NCI-H2227 (cell line): ENCODE data around the gene ZNF107.
A peak's percentile ranks its signal among the peaks of the same experiment; 100 is the strongest.

Experiments
- DNase-seq: peaks from one replicate; lab custom pipeline; 2025; ENCODE audit not compliant: unreplicated experiment; lab: John Stamatoyannopoulos, UW

Gene ZNF107

DNA sequence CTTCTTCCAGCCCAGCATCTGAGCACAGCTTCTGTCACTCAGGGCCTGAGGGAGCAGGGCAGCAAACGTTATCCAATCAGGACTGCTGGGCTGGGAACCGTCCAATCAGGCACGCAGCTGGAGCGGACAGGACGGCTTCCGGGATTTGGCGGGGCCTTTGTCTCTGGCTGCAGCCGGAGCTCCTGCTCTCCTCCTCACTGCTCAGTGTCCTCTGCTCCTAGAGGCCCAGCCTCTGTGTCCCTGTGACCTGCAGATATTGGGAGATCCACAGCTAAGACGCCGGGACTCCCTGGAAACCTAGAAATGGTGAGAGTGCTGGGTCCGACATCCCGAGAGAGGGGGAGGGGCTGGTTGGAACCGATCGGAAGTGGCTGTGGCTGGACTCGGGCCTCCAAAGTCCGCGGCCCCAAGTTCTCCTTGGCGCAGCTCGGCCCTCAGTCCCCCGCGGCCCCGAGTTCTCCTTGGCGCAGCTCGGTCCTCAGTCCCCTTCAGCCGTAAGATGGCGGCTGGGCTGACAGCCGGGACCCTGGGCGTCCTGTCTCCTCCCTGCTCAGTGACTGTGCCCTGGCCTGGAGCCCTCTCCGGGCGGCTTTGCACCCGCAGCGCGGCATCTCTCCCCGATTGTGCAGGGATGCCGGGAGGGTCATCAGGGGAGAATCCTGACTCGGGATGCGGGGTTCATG lies at the start of gene ZNF107:
Gene ZNF107 (plus strand): TSS at position 154 of the 683 bp plus-strand sequence. CDS start 150 bp downstream, at position 304.
- DNase-seq: peak; percentile 92

DNA sequence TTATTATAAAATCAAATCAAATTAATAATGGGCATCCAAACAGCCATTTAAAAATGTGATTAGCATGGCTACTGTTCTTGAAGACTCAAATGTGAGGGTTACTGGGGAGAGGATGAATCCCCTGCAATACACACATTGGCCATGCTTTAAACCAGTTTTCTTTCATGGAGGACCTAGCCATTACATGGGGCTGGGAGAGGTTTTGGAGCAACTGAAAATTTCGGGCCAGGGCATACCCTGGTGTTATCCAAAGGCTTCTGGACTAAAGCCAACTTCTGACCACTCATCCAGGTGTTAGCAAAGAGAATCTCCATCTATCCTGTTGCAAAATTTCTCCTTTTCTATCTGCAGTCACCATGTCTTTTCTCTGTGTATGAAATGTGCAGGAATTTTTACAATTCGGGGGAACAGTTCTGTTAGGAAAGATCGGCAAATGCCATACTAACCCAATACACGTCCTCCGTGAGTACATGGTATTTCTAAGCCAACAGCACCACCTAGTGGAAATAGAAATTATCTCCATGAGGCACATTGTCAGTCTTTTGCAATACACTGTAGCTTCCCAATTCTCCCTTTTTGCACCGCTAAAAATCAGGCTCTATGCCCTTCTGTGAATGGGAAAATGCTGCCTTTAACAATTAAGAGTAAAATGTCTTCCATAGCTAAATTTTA lies 47.0 kb upstream of the ZNF107 start:
- DNase-seq: peak; percentile 84

DNA sequence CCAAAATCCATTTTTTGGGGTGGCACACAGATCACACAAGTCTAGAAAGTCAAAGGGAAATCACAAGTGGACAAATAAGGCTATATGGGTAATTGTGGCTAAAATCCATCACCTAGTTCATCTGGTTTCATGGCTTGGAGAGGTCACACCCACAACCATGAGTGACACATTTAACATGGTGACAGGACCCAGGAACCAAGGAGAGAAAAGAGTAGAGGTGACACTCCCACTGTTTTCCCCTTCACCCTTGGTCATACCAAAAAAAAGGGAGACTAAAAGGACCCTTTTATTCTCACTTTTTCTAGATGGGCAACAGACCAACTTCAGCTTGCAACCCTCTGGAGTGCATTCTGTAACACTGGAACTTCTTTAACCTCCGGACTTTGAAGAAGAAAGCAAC lies 46.2 kb upstream of the ZNF107 start:
- no peak for DNase-seq

DNA sequence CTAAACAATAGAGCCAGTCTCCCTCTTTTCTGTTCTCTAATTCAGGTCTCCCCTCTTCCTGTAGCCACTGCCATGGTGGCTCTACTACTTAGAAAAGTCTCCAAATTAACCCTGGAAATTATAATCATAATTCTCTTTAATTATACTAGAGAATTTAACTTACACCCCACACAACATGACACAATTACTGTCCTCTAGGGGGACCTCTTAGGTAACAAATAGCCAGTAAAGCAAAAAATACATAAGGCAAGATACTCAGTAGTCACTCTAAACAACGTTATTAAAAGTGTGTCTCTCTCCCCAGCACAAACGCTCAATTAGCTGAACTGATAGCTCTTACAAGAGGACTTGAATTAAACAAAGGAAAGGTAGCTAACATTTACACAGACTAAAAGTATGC lies 44.3 kb upstream of the ZNF107 start:
- no peak for DNase-seq

DNA sequence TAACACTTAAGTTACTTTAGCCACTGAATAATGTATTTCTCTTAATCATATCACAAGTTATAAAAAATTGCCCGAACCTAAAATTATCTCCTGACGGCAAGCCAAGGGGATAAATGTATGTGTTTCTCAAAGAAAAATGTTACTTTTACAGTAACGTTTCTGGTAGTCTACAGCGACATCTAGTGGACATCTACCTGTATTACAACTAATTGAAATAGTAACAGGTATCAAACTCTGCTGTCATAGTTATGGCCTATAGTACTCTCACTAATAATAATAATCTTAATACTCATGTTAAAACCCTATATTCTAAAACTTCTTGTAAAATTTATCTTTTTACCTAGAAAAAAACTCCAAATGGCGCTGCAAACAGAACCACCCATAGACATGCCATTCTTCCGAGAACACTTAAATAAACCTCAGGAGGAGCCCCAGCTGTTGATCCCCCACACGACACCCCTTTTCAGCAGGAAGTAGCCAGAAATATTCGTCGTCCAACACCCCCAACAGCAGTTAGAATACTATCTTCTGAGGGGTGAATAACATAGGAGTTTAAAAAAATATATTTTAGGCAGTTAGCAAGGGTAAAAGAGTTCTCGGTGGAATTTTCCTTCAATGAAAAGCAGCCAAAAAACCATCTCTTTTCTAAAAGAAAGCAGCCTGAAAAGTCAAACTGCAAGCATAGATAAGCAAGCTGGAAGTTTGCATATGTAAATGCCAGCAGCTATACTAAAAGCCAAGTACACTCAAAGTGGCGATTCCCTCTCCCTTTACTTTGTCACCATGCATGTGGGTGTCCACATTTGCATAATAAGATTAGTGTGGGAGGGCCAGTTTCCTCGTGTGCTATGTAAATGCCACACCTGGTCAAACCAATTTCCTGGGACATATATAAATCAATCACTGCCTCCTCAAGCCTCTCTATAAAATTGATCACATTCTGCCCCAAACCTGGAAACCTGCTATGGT lies 40.5 kb upstream of the ZNF107 start:
- no peak for DNase-seq

DNA sequence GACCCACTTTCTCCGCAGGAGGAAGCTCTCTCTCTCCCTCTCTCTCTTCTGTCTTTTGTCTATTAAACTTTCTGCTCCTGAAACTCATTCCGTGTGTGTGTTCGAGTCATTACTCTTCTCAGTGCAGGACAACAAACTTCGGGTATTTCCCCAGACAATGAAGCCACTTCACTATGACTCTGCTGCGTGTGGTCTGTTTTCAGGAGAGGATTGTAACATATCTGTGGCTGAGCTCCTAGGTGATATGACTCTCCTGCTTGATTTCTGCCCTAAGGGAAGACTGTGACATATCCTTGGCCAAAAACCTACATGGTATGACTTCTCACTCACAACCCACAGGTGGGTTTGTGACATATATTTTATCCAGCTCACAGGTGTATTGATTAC lies 39.9 kb upstream of the ZNF107 start:
- no peak for DNase-seq

DNA sequence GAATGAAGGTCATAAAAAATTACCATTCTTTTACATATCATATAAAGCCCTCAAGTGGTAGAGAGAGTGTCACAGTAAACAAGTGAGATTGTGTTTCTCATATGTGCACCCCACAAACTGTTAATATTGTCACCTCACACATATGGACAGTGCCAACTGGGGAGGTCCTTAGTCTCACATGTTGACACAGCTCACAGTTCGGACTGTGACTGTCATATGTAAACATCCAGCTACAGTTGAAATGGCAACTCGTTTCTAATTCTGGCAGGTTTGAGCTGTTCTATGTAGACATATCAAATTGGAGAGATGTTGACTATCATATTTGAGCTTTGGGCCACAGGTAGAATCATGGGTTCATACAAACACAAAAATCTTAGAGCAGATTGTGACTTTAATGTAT lies 39.4 kb upstream of the ZNF107 start:
- no peak for DNase-seq

DNA sequence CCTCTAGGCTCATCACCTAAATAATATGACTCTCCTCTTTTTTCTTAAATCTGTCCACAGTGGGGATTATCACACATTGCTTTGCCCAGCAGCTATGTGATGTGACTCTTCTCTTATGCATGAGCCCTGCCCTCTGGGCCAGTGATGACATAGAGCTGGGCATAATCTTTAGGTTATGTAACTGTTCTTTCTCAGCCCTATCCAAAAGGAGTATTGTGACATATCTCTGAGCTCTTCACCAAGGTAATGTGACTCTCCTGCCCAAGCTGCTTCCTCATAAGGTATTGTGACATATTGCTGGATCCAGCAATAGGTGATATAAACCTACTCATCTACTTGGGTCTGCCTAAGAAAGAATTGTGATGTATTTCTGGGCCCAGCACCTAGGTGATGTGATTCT lies 37.7 kb upstream of the ZNF107 start:
- DNase-seq: no peak

DNA sequence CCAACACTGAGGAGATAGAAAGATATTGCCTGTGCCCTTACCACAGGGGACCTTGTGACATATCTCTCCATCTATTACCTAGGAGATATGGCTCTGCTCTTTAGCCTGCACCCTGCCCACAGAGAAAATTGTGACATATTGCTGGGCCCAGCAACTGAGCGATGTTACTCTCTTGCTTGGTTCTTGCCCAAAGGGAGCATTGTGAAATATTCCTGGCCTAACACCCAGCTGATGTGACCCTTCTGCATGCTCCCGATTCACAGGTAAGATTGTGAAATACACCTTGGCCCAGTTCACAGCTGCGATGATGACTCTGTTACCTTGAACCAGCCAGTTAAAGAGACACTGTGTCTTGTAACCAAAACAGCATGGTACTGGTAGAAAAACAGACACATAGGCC lies 37.2 kb upstream of the ZNF107 start:
- DNase-seq: no peak

DNA sequence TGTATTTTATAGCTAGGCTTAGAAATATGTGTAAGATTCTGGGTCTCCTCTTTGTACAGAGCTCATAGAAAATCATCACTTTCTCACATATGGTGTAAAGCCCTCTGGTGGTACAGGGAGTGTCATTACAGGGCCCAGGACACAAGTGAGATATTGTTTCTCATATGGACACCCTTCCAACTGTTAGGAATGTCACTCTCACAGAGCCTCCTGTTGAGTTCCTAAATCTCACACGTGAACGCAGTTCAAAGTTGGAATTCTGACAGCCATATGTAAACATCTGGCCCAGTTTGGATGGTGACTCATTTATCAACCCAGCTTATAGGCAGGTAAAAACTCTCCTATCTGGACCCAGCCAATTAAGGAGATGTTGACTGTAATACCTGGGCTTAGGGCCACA lies 35.4 kb upstream of the ZNF107 start:
- peak; percentile 54 for DNase-seq

DNA sequence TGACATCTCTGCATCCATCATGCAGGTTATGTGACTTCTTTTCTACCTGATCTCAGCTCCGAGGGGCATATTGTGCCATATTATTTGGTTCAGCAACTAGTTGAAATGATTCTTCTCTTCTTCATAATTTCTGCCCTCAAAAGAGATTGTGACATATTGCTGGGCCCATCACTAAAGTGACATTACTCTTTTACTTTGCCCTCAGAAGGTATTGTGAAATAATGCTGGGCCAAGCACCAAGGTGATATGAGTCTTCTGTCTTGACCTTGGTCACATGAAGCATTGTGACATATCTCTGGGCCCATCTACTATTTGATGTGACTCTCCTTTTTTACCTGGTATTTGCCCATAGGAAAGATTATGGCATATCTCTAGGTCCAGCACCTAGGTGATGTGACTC lies 33.9 kb upstream of the ZNF107 start:
- no peak for DNase-seq

DNA sequence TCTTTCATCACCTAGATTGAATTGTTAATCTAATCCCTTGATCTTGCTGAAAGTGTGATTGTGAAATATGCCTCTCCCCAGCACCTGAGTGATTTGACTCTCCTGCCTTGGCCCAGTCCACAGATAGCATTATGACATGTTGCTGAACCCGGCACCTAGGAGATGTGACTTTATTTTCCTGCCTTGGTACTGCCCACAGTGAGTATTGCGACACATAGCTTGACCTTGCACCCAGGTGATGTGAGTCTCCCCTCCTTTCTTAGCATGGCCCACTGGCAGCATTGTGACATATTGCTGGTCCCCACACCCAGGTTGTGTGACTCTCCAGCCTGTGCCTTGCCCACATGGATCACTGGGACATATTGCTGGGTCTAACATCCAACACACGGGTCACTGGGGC lies 32.5 kb upstream of the ZNF107 start:
- no peak for DNase-seq

DNA sequence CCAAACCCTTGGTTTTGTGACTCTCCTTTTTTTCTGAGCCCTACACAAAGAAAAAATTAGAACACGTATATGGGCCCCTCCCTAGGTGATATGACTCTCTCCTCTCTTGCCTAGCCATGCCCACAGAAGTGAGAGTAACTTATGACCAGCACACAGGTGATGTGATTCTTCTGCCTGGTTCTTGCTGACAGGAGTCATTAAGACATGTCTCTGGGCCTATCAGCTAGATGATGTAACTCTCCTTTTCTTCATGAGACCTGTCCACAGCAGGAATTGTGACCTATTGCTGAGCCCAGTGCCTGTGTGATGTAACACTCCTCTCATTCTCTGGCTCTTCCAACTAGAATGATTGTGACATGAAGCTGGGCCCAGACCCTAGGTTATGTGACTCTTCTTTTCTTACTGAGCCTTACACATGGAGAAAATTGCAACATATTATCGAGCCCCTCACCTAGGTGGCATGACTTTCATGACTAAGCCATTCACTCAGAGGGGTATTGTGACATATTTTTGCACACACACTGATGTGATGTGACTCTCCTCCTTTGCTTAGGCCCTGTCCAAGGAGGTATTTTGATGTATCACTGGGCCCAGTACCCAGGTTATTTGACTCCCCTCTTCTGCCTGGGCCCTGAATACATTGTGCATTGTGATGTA lies 31.4 kb upstream of the ZNF107 start:
- DNase-seq: no peak

DNA sequence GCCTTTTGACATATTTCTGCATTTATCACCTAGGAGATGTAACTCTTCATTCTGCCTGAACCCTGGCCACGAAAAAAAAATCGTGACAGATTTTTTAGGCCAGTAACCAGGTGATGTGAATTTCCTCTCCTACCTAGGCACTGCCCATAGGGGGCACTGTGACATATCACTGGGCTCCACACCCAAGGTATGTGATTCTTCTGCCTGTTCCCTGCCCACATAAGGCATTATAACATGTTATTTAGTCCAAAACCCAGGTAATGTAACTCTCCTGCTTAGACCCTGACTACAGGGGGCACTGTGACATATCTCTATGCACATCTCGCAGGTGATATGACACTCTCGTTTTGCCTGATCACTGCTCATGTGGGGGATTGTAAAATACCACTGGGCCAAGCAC lies 29.5 kb upstream of the ZNF107 start:
- no peak for DNase-seq

DNA sequence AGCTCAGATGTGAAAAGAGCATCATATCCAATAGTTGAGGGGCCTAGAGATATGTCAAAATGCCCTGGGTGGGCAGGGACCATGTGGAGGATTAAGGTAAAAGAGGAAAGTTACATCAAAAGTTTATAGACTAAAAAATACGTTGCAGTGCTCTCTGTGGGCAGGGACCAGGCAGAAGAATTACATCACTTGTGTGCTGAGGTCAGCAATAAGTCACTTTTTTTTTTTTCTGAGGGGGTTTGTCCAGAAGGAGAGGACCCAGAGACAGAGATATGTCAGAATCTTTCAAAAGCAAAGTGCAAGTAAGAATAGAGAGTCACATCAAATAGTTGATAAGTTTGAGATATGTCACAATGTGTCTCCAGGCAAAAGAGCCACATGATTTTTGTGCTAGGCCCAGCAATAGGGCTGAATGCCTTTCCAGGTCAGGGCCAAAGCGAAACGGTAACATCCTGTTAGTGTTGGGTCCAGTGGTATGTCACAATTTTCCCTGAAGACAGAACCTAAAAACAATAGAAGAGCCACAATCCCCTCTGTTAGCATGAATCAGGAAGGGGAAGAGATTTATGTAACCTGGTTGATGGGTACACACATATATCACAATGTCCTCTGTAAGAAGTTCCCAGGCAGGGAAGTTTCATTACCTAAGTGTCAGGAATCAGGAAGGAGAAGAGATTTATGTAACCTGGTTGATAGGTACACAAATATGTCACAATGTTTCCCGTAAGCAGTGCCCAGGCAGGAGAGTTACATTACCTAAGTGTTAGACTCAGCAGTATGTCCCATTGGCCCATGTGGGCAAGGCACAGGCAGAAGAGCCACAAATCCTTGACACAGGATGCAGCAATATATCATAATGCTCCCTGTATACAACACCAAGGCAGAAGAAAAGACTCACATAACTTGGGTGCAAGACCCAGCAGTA lies 28.1 kb upstream of the ZNF107 start:
- no peak for DNase-seq

DNA sequence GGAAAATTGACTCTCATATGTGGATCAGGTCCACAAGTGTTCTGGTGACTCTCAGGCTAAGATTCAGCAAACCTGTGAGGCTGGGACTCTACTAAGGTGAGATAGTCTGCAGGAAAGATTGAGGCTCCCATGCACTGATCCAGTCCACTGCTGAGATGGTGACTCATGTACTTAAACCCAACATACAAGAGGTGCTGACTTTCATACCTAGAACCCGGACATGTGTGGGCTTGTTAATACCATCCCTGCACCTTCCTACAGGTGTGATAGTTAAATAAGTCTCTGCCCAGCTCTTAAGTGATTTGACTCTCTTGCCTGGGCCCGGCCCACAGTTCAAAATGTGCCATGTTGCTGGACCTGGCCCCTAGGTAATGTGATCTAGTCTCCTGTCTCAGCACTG lies 27.1 kb upstream of the ZNF107 start:
- DNase-seq: no peak

DNA sequence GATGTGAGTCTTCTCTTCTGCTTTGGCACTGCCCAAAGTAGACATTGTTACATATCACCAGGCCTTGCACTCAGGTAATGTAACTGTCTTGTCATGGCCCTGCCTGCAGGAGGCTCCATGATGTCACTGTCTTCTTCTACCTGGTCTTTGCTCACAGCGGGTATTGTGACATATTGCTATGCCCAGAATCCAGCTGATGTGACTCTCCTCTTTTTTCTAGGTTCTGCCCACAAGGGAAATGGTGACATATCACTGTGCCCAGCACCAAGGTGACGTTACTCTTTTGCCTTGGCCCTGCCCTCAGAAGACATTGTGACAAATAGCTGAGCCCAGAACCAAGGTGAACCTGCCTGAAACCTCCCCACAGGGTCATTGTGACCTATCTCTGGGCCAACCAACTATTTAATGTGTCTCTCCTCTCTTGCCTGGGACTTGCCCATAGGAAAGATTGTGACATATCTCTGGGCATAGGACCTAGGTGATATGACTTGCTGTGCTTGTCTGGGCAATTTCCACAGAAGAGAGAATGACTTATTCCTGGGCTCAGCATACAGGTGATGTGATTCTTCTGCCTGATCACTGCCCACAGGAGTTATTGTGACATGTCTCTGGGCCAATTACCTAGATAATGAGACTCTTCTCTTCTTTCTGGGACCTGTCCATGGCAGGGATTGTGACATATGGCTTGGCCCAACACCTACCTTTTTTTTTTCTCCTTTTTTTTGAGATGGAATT lies 26.5 kb upstream of the ZNF107 start:
- DNase-seq: no peak

DNA sequence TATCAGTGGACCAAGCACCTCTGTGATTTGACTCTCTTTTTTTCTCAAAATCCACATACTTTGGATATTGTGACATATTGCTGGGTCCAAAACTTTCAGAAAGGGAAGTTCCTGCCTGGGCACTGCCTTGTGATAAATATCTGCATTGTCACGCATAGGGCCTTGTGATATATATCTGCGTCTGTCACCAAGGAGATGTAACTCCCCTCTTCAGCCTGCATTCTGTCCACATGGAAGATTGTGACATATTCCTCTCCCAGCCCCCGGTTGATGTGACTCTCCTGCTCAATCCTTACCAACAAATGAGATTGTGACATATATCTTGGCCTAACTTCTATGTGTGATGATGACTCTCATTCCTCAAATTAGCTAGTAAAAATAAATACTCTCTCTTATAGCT lies 25.4 kb upstream of the ZNF107 start:
- no peak for DNase-seq

DNA sequence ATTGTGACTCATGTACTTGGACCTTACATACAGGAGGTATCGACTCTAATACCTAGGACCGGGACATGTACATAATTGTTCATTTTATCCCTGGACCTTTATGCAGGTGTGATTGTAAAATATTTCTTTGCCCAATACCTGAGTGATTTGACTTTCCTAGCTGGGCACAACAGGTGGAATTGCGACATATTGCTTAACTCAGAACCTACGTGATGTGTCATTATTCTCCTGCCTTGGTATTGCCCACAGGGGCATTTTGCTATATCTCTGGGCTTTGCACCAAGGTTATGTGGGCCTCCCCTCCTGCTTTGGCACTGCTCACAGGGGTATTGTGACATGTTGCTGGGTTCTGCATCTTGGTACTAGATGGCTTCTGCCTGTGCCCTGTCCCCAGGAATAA lies 23.9 kb upstream of the ZNF107 start:
- DNase-seq: no peak

DNA sequence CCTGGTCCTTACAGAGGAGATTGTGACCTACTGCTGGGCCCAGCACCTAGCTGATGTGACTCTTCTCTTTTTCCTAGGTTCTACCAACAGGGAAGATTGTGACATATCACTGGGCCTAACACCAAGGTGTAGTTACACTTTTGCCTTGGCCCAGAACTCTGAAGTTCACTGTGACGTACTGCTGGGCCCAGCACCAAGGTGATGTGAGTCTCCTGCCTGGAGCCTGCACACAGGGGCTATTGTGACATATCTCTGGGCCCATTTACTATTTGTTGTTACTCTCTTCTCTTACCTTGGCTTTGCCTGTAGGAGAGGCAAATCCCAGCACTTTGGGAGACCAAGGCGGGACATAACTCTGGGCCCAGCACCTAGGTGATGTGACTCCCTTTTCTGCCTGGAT lies 23.1 kb upstream of the ZNF107 start:
- DNase-seq: no peak
